Measurements from ENCODE around the gene ZNF682. TPM values are rescaled to one million over a fixed set of nuclear protein-coding genes. Genes with fewer than 3 reads are reported as not detected.
"Not testable (repeated sequence)": the region's sequence is repeated elsewhere in the genome, so short reads cannot be mapped to it uniquely, and the experiment has no call there.

The ZNF682 gene
- total RNA-seq, 1 experiment from 2014 or later = not detected

GRCh38 chr19:20051841-20052768 lies 12.8 kb upstream of the ZNF682 start:
- BruUV-seq (replicated peaks) = no TSS peak

GRCh38 chr19:20045742-20046141 lies 6.4 kb upstream of the ZNF682 start:
- H3K27ac Mint-ChIP-seq (ENCODE audit: low read depth, unreplicated experiment); DNase-seq (ENCODE audit: unreplicated experiment); CTCF ChIA-PET; H3K4me3 Mint-ChIP-seq (ENCODE audit: unreplicated experiment); H3K4me1 Mint-ChIP-seq (ENCODE audit: insufficient read depth, unreplicated experiment); H3K36me3 Mint-ChIP-seq (ENCODE audit: insufficient read depth, unreplicated experiment); H3K27me3 Mint-ChIP-seq (ENCODE audit: insufficient read depth, unreplicated experiment); POLR2A ChIA-PET; intact Hi-C loops (cut with micrococcal nuclease); BruUV-seq (replicated peaks): not testable (repeated sequence)
- H3K9me3 Mint-ChIP-seq (ENCODE audit: unreplicated experiment) = peaks cover 42% of the 10 kb centered on the region

More at GRCh38 chr19:20051841-20052768, 12.8 kb upstream of the ZNF682 start:
- Mint-ChIP-seq H3K27ac (ENCODE audit: low read depth, unreplicated experiment) (no peak overlapping the region), H3K9me3 (ENCODE audit: unreplicated experiment) (peaks cover 28% of the 10 kb centered on the region), H3K4me3 (ENCODE audit: unreplicated experiment) (no peak overlapping the region), H3K27me3 (ENCODE audit: insufficient read depth, unreplicated experiment) (no peaks in the 10 kb centered on the region), H3K36me3 (ENCODE audit: insufficient read depth, unreplicated experiment) (peaks cover 5% of the 10 kb centered on the region), H3K4me1 (ENCODE audit: insufficient read depth, unreplicated experiment) (no peaks in the 10 kb centered on the region)
- intact Hi-C loops (cut with micrococcal nuclease) = no loop called here
- no peak for DNase-seq (ENCODE audit: unreplicated experiment)
- CTCF ChIA-PET = interaction anchor here (0.6 kb wide), 2 partner anchors 15 to 33 kb away, joined by 3 read pairs; no protein-coding TSS in a partner anchor
- POLR2A ChIA-PET = no interaction called here
- no peak for TF ChIP-seq CTCF (IDR thresholded peaks at IDR 0.05; ENCODE audit: unreplicated experiment)

- TF ChIP-seq CTCF (IDR thresholded peaks at IDR 0.05; ENCODE audit: unreplicated experiment) = no peak
- DNase-seq (ENCODE audit: unreplicated experiment) = no peak
- ChIA-PET POLR2A (no interaction called here), CTCF (no interaction called here)
- peaks cover 31% of the 10 kb centered on the region for H3K9me3 Mint-ChIP-seq (ENCODE audit: unreplicated experiment)
- H3K36me3 Mint-ChIP-seq (ENCODE audit: insufficient read depth, unreplicated experiment) = no peaks in the 10 kb centered on the region
- H3K4me1 Mint-ChIP-seq (ENCODE audit: insufficient read depth, unreplicated experiment) = no peaks in the 10 kb centered on the region
- no peak overlapping the region for H3K27ac Mint-ChIP-seq (ENCODE audit: low read depth, unreplicated experiment)
- no peaks in the 10 kb centered on the region for H3K27me3 Mint-ChIP-seq (ENCODE audit: insufficient read depth, unreplicated experiment)
- intact Hi-C loops (cut with micrococcal nuclease) = no loop called here
- H3K4me3 Mint-ChIP-seq (ENCODE audit: unreplicated experiment) = no peak overlapping the region
- BruUV-seq (replicated peaks) = no TSS peak
Measured at GRCh38 chr19:20044663-20045062, 5.4 kb upstream of the ZNF682 start.

- DNase-seq (ENCODE audit: unreplicated experiment) = no peak
- no peak overlapping the region for H3K27ac Mint-ChIP-seq (ENCODE audit: low read depth, unreplicated experiment)
- no peaks in the 10 kb centered on the region for H3K36me3 Mint-ChIP-seq (ENCODE audit: insufficient read depth, unreplicated experiment)
- no peak for TF ChIP-seq CTCF (IDR thresholded peaks at IDR 0.05; ENCODE audit: unreplicated experiment)
- H3K4me3 Mint-ChIP-seq (ENCODE audit: unreplicated experiment) = no peak overlapping the region
- no peaks in the 10 kb centered on the region for H3K27me3 Mint-ChIP-seq (ENCODE audit: insufficient read depth, unreplicated experiment)
- ChIA-PET POLR2A (no interaction called here), CTCF (no interaction called here)
- no TSS peak for BruUV-seq (replicated peaks)
- H3K9me3 Mint-ChIP-seq (ENCODE audit: unreplicated experiment) = peaks cover 6% of the 10 kb centered on the region
- H3K4me1 Mint-ChIP-seq (ENCODE audit: insufficient read depth, unreplicated experiment) = no peaks in the 10 kb centered on the region
- intact Hi-C loops (cut with micrococcal nuclease) = no loop called here
Measured at GRCh38 chr19:20038358-20039202, 725 bp downstream of the ZNF682 start.

All from MCF 10A (cell line).